Stimulated activated CD4-positive, alpha-beta T cell treated with anti-CD3 and anti-CD28 coated beads, Interleukin-1b, Interleukin-23, amount 100 ng/mL, for 48 hours (primary cell): ENCODE results near the gene KCTD5.
A peak's percentile ranks its signal among the peaks of the same experiment; 100 is the strongest.
"Not testable (repeated sequence)": the region's sequence is repeated elsewhere in the genome, so short reads cannot be mapped to it uniquely, and the experiment has no call there.

Experiments used
- DNase-seq: peaks from one replicate; pipeline ENCODE4 v3.0.0-alpha.2; 2020

The KCTD5 gene

DNA sequence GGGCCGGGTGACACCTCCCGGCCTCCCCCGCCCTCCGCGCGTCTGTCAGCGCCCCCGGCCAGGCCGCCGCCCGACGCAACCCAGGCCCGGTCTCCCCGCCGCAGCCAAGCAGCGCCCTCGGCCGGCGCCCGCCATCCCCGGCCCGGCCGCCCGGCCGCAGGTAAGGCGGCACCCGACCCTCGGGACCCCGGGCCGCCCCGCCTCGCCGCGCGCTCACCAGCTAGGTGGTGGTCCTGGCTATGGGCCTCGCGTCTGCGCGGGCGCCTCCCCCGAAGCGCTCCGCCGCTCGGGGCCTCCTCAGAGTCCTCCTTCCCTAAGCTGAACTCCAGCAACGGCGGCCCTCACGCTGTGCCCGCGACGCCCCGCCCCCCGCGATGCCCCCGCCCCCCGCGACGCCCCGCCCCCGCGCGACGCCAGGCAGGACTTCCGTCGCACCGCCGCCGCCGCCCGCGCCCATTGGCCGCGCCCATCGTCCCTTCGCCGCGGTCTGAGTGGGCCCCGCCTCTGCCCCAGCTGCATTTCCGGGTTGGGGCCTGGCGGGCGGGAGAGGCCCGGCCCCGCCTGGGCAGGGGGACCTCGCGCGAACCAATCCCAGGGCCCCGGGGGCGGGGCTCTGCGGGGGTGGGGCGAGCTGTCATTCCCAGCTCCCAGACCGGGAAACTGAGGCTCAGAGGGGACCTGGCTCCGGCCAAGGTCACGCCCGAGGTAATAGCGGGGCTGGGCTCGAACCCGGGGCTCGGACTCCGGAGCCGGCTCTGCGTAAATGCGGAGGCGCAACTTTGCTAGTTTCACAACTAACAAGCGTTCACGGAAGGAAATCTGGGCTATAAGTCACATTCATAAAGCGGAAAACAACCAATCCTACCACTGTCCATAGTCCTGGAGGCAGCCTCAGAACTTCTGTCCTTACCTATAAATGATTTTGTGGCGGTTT is 9.0 kb upstream of the KCTD5 start:
- DNase-seq, result peak; percentile 95

DNA sequence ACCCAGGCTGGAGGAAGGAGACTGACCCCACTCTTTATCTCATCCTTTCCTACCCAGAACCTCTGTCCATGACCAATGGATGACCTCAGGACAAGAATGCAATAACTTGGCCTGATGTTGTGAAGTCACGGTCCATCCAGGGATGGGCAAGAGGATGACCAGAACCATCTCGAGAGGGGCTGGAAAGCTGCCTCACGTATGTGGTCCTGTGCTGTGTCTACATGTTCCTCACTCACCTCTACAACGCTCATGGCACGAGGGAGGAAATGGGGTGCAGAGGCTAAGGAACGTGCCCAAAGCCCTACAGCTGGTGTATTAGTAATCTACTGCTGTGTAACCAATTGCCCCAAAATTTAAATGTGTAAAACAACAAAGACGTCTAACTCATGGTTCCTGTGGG is 7.3 kb upstream of the KCTD5 start:
- DNase-seq, result no peak

DNA sequence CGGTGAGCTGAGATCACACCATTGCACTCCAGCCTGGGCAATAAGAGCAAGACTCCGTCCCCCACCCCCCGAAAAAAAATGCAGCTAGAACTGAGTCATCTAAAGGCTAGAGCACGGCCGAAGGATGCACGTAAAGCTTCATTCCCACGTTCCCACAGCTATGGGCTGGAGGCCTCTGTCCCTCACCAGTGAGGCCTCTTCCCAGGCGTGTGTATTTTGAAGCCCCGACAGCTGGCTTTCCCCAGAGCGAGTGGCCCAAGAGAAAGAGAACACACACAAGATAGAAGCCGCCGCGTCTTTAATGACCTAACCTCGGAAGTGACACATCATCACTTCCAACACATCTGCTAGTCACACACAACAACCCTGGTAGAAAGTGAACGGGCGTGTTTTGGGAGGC is 6.6 kb upstream of the KCTD5 start:
- no peak for DNase-seq

DNA sequence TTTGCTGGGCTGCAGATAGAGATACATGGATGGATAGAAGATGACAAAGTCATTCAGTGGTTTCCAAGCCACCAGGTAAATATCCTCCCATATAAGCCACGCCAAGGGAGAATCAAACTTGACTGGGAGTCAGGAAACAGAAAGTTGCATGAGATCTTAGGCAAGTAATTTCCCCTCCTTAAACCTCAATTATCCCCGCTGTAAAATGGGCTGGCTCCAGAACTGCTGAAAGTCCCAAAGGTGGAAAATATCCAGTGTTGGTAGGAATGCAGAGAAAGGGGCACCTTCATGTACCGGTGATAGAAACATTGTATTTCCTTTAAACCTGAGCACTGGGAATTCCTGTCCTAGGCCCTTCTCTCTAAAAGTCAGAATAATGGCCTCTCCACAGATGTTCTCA is 5.4 kb upstream of the KCTD5 start:
- not testable (repeated sequence) for DNase-seq

GRCh38 chr16:2678206-2678965 is 3.9 kb upstream of the KCTD5 start:
- not testable (repeated sequence) for DNase-seq

- not testable (repeated sequence) for DNase-seq
Measured at GRCh38 chr16:2679902-2680301, 2.4 kb upstream of the KCTD5 start.

DNA sequence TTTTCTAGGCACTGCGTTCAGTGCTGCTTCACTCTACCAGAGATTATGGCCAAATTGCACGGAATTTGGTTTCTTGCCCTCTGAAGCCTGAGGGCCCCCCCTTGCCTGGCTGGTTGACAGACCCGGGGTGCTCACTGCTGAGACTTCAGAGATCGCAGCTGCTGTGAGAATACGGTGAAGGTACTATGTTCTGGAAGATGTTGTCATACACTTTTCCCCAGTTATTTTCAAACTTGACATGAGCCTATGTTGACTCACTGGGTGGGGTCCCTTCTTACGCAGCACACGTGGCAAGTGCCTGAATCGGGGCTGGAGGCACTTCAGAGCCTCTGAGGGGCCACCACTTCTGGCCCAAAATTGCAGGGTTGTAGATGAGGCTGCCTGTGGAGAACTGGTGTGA is 2.0 kb upstream of the KCTD5 start:
- not testable (repeated sequence) for DNase-seq

DNA sequence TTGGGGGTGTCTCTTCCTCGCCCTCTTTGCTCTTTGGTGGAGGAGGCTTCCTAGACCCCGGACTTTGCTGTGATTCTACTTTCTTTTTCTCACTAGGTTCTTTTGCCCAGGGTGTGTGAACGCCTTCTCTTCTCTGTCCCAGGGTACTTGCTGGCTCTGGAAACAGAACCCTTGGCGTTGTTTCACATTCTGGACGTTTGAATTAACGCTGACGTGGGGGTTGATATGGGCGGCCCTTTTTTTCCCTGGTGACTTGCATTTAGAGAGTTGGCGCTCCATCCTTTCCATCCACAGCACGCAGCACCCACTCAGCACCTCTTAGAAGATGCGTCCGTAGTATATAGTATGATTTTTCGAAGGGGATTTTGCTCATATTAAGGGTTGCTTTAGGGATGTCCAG is 718 bp downstream of the KCTD5 start:
- DNase-seq, result not testable (repeated sequence)

GRCh38 chr16:2686075-2686474 is 3.8 kb downstream of the KCTD5 start:
- not testable (repeated sequence) for DNase-seq

DNA sequence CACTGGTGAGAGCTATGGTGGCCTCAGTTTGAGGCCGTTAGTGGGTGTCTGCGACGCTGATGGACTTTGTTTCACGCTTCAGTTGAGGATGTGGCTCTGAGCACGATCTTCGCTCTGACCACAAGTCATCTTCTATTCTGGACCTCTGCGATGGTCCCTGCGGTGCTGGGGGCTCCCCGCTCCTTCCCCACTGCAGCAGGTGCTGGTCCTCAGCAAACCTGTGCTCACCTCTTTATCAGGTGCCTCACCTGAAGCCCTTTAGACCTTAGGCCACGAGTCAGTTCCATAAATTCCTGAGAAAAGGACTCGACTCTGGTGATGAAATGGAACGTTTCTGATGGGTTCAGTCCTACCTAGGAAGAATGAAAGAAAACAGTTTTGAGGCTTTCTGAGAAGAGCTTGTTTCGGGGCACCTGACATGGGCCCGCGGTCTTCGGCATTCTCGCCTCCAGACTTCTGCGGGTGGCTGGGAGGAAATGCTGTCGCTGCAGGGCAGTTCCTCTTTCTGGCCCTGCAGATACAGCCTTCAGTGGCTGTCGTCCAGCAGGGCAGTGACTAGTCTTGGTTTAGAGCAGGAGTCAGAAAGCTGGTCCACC is 4.7 kb downstream of the KCTD5 start:
- no peak for DNase-seq

DNA sequence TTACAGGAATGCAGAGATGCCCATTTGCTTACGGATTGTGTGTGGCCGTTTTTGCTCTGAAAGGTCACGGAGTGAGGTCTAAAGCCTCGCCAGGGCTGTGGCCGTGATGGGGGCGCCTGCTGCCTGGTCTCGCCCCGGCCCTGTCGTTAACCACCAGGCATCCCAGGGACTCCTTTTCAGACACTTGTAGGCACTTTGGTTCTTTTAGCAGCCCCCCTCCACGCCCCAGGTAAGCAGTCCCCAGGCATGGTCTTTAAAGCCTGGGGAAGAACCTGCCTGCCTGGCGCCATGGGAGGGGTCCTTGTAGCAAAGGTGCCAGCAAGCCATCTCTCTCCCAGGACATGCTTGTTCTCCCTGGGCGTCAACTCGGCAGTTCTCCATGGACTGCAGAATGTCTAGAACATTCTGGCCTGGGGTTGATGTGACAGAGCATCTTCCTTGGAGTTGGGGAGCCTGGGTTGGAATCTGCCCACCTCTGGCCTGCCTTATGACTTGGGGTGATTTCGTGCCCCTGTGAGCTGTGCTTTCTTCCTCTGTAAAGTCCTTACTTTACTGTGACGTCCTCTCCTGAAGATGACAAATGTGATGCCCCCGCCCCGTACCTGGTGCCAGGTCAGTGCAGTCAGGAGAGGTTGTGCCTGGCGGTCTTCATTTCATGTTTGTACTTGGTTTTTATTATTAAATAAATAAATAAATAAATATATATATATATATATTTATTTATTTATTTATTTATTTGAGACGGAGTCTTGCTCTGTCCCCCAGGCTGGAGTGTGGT is 5.4 kb downstream of the KCTD5 start:
- DNase-seq, result no peak

DNA sequence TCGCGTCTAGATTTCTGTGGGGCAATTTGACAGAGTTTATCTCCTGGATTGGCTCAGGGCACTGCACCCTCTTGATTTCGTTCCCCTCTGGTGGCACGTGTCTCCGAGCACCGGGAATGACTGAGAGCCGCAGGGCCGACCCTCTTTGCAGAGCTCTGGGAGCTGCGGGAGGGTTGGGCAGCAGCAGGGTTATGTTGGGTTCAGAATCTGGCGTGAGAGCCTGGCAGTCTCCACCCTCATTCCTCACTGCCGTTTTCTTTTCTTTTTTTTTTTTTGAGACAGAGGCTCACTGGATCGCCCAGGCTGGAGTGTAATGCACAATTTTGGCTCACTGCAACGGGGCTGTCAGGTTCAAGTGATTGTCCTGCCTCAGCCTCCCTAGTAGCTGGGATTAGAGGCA is 7.1 kb downstream of the KCTD5 start:
- DNase-seq, result not testable (repeated sequence)

- DNase-seq, result no peak
Measured at GRCh38 chr16:2689968-2690801, 7.9 kb downstream of the KCTD5 start.

GRCh38 chr16:2690852-2691251 is 8.5 kb downstream of the KCTD5 start:
- DNase-seq, result no peak

DNA sequence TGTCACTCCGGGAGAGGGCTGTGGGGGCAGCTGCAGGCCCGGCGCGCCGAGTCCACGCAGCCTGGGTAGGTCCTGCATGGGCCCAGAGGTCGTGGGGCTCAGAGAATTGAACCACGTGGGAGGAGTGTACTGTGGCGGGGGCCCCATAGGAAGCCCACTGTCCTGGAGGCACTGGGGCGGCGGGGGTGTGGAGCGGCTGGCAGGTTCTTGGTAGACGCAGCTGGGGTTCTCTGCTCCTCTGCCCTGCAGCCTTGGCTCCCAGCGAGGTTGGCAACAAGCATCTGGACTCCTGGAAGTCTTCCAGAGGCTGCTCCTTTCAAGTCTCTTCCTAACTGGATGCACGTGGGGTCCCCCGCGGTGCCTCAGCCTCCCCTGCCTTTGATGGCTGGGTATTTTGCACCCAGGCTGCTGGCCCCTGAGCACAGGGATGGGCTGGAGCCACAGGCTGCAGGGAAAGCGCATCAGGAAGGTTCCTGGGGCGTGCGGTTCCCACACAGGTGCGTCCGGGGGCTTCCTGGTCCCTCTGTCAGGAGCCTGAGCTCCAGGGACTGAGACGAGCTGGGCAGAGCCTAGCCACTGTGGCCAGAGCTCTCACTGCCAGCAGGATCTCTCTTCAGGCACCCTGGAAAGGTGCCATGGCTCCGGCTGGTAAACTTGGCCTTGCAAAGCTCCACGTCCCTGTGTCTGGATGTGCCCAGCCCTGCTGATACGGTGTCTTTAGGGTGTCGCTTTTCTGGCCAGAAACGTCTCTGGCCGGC is 9.3 kb downstream of the KCTD5 start:
- DNase-seq, result no peak

DNA sequence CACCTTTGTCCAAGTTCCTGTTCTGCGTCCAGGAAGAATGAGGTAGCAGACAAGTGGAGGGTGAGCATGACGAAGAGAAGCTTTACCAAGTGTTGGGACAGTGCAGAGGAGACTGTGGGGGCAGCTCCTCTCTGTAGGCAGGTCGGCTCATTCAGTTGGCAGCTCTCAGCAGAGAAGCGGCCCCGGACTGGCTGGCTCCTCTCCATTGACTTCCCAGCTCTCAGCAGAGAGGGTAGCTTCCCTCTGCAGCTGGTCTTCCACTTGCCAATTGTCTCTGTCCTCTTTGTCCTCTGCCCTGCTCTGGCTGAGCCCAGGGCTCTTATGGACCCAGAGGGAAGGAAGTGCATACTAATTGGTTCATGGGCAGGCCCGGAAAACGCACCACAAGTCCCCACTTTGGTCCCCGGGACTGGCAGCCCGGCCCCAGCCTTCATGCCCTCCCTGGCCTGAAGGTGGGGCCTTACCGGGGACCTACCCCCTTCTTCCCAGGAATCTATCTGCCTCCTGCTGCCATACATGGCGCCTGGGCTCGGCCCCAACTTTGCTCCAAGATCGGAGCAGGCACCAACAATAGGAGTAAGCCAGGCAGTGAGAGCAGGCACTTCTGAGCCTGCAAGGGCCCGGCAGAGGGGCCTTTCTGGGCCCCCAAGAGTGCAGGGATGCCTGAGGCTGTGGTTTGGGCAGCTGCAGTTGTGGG is 10.1 kb downstream of the KCTD5 start:
- no peak for DNase-seq

GRCh38 chr16:2692948-2693651 is 10.8 kb downstream of the KCTD5 start:
- no peak for DNase-seq

DNA sequence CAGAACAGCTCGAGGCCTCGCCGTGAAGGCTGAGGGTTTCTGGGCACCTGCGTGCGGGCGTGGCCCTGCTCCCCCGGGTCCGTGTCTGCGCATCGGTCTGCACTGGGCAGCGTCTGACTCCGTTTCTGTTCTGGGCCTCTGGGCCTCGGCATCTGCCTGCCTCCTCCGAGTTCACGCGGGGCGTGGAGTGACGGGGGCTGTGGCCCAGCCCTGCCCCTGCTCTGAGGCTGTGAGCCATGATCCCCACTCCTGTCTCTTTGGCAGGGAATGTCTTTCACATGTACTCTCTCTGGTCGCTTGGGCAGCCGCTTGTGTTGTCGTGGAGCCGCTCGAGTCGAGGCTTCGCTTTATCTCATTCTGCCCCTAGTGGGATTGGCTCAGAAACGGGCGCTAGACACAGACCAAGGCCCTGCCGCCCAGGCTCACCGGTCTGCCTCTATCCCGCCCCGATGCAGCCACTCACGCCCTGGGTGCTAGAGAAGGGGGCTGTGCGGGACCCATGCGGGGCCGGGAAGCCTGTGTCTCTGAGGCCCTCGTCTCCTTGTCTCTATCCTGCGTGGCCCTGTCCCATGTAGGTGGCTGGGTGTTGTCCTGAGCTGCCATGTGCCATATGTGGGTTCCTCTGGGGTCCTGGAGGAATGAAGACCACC is 14.4 kb downstream of the KCTD5 start:
- not testable (repeated sequence) for DNase-seq

GRCh38 chr16:2697401-2697948 is 15.2 kb downstream of the KCTD5 start:
- DNase-seq, result no peak
